KG1 (cell line): ENCODE results near the gene IDH3B.

ENCODE experiments used
- DNase-seq: peaks from one replicate; lab custom pipeline; 2025; lab: John Stamatoyannopoulos, UW

The IDH3B gene

GRCh38 chr20:2656471-2657117 is 7.4 kb downstream of the IDH3B start:
- no peak for DNase-seq

GRCh38 chr20:2655331-2656116 is 8.5 kb downstream of the IDH3B start:
- no peak for DNase-seq

GRCh38 chr20:2654831-2655230 is 9.2 kb downstream of the IDH3B start:
- no peak for DNase-seq

GRCh38 chr20:2654384-2654822 is 9.6 kb downstream of the IDH3B start:
- no peak for DNase-seq

- DNase-seq, result no peak
Measured at GRCh38 chr20:2653556-2654383, 10.2 kb downstream of the IDH3B start.

- DNase-seq, result no peak
Measured at GRCh38 chr20:2652724-2653555, 11.1 kb downstream of the IDH3B start.

GRCh38 chr20:2651772-2652723 is 12.0 kb downstream of the IDH3B start, which contains the start of gene NOP56:
Gene NOP56, plus strand, starts transcription at chr20:2652632. Its CDS starts 29 bp downstream, at chr20:2652661.
- DNase-seq, result peak; percentile 83

- DNase-seq, result no peak
Measured at GRCh38 chr20:2643708-2644107, 20.3 kb downstream of the IDH3B start.

GRCh38 chr20:2640899-2641298 is 23.1 kb downstream of the IDH3B start:
- no peak for DNase-seq

GRCh38 chr20:2640260-2640659 is 23.8 kb downstream of the IDH3B start:
- no peak for DNase-seq

GRCh38 chr20:2637246-2637645 is 26.8 kb downstream of the IDH3B start:
- DNase-seq, result no peak

GRCh38 chr20:2633381-2633780 is 30.6 kb downstream of the IDH3B start:
- no peak for DNase-seq

- no peak for DNase-seq
Measured at GRCh38 chr20:2631228-2631627, 32.8 kb downstream of the IDH3B start.

GRCh38 chr20:2626853-2627541 is 37.0 kb downstream of the IDH3B start:
- DNase-seq, result no peak

GRCh38 chr20:2625062-2625461 is 39.0 kb downstream of the IDH3B start:
- DNase-seq, result no peak

GRCh38 chr20:2624190-2624589 is 39.8 kb downstream of the IDH3B start:
- no peak for DNase-seq

GRCh38 chr20:2619961-2620595 is 43.9 kb downstream of the IDH3B start:
- no peak for DNase-seq

GRCh38 chr20:2619337-2619736 is 44.7 kb downstream of the IDH3B start:
- DNase-seq, result no peak

GRCh38 chr20:2618815-2619214 is 45.2 kb downstream of the IDH3B start:
- DNase-seq, result no peak
